Chondrocyte (in vitro differentiated cells): Measurements from ENCODE around the gene STX11. TPM values are rescaled to one million over a fixed set of nuclear protein-coding genes. Genes with fewer than 3 reads are reported as not detected.

Experiments used
- DNase-seq: peaks from one replicate; pipeline ENCODE4 v3.0.0; 2021; ENCODE audit warnings: mixed read lengths, low spot score
- H3K27ac Mint-ChIP-seq: one replicate; pipeline ENCODE4 v1.8.0; 2021; ENCODE audit warnings: mild to moderate bottlenecking, moderate library complexity, mixed read lengths; ENCODE audit not compliant: unreplicated experiment
- H3K27me3 Mint-ChIP-seq: 2 replicates; pipeline ENCODE4 v1.8.0; 2021; ENCODE audit warnings: low read depth, mixed read lengths
- H3K36me3 Mint-ChIP-seq: 2 replicates; pipeline ENCODE4 v1.8.0; 2021; ENCODE audit warnings: low read depth, mixed read lengths
- H3K4me1 Mint-ChIP-seq: 2 replicates; pipeline ENCODE4 v1.8.0; 2021; ENCODE audit warnings: low read depth, mild to moderate bottlenecking, mixed read lengths
- H3K4me3 Mint-ChIP-seq: one replicate; pipeline ENCODE4 v1.8.0; 2021; ENCODE audit warnings: mild to moderate bottlenecking, moderate library complexity, mixed read lengths; ENCODE audit not compliant: unreplicated experiment
- H3K9me3 Mint-ChIP-seq: 2 replicates; pipeline ENCODE4 v1.8.0; 2021; ENCODE audit warnings: low read depth, mixed read lengths
- total RNA-seq: library from RNA; stranded (reverse); gene quantifications from 3 replicates; pipeline ENCODE4 v1.2.1, GENCODE V29; 2021
- TF ChIP-seq, protein P1 (sequence below): fragments of 200-600 bp; sonication (generic); IDR thresholded peaks from 2 replicates; pipeline ENCODE4 v1.5.0; 2021; ENCODE audit warnings: antibody characterized with exemption, mild to moderate bottlenecking, moderate library complexity

STX11 gene
- total RNA-seq, 1 donor from 2014 or later: 3.1 TPM

DNA sequence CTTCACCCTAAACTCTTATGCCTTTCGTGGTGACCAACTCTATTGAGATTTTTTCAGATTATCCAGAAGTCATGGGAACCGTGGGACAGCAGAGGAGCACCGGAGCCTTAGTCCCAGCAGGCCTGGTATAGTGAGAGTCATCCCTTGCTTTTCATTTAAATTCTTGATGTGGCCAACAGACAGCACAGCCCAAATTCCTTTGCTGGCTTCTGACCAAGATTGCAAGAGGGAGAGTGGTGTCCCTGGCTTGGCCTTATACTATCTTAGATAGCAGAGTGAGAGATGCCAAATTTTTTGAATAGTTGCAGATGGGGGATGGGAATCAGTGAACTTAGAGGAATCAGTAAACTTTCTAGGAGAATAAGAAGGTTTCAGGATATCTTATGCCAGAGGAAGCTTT lies 7.8 kb downstream of the STX11 start:
- Mint-ChIP-seq H3K36me3 (peaks cover 2% of the 10 kb centered on the region), H3K9me3 (no peaks in the 10 kb centered on the region), H3K4me3 (no peak overlapping the region), H3K27ac (peak overlapping the region; percentile 79), H3K4me1 (peaks cover 27% of the 10 kb centered on the region), H3K27me3 (no peaks in the 10 kb centered on the region)
- TF ChIP-seq, protein P1, sequence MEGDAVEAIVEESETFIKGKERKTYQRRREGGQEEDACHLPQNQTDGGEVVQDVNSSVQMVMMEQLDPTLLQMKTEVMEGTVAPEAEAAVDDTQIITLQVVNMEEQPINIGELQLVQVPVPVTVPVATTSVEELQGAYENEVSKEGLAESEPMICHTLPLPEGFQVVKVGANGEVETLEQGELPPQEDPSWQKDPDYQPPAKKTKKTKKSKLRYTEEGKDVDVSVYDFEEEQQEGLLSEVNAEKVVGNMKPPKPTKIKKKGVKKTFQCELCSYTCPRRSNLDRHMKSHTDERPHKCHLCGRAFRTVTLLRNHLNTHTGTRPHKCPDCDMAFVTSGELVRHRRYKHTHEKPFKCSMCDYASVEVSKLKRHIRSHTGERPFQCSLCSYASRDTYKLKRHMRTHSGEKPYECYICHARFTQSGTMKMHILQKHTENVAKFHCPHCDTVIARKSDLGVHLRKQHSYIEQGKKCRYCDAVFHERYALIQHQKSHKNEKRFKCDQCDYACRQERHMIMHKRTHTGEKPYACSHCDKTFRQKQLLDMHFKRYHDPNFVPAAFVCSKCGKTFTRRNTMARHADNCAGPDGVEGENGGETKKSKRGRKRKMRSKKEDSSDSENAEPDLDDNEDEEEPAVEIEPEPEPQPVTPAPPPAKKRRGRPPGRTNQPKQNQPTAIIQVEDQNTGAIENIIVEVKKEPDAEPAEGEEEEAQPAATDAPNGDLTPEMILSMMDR: no peak
- DNase-seq: no peak

DNA sequence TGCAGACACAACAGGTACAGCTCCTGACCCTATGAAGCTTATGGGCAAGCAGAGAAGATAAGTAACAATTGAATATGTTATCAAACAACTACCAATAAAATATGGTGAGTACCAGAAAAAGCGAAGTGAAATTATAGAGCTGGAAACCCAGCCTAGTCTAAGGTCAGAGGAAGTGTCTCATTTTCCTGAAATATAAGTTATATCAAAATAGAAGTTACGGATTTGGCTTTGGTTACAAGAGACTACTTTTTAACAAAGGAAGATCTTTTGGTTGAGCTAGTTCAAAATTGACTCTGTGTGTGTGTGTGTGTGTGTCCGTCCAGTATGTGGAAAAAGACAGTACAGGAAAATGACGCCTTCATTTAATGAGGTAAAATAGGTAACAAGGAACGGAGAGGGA lies 8.9 kb downstream of the STX11 start:
- no peak for DNase-seq

DNA sequence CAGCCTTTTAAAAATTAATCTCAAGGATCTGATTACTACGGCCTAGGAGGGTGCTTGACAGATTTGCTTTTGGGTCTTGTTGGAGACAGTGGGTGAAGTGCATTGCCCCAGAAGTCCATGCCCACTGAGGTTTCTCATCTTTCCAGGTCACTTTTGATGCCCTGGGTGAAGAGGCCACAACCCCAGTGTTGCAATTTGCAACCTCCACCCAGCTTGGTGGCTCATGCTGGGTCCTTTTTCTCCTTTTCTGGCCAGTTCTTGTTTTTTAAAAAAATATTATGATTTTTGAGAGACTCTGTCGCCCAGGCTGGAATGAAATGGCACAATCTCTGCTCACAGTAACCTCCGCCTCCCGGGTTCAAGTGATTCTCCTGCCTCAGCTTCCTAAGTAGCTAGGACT lies 9.4 kb downstream of the STX11 start:
- DNase-seq: no peak
- Mint-ChIP-seq H3K9me3 (no peaks in the 10 kb centered on the region), H3K27me3 (no peaks in the 10 kb centered on the region), H3K27ac (no peak overlapping the region), H3K4me3 (no peak overlapping the region), H3K36me3 (no peaks in the 10 kb centered on the region), H3K4me1 (peaks cover 27% of the 10 kb centered on the region)
- TF ChIP-seq, protein P1: no peak

More for the DNA sequence above, 8.9 kb downstream of the STX11 start:
- Mint-ChIP-seq H3K27me3 (no peaks in the 10 kb centered on the region), H3K9me3 (no peaks in the 10 kb centered on the region), H3K27ac (no peak overlapping the region), H3K4me1 (peaks cover 27% of the 10 kb centered on the region), H3K36me3 (no peaks in the 10 kb centered on the region), H3K4me3 (no peak overlapping the region)
- TF ChIP-seq, protein P1: no peak

DNA sequence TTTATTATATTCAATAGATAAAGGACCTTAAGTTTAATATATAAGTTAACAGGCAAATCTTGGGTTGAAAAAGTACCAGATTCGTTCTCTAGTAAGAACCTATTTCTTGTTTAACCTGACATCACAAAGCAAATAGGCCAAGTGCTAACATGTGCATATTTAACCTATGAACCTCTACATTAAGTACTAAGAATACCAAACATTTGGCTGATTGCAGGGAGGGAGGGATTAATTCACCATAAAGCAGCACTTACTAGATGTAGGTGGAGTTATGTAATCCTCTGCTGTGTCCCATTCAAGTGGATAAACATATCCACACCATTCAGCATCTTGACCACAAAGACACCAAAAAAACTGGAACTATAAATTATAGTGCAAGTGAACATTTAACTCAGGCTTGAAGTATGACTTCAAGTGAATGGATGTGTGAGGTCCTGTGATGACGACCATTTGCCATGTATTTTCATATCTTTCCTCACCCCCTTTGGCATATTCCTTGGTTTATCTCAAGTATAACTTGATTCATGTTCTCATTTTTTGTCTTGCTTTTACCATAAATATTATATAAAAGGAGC lies 10.2 kb downstream of the STX11 start:
- Mint-ChIP-seq H3K27ac (no peak overlapping the region), H3K4me3 (no peak overlapping the region), H3K36me3 (no peaks in the 10 kb centered on the region), H3K27me3 (no peaks in the 10 kb centered on the region), H3K4me1 (peaks cover 27% of the 10 kb centered on the region), H3K9me3 (no peaks in the 10 kb centered on the region)
- DNase-seq: no peak
- TF ChIP-seq, protein P1: no peak

DNA sequence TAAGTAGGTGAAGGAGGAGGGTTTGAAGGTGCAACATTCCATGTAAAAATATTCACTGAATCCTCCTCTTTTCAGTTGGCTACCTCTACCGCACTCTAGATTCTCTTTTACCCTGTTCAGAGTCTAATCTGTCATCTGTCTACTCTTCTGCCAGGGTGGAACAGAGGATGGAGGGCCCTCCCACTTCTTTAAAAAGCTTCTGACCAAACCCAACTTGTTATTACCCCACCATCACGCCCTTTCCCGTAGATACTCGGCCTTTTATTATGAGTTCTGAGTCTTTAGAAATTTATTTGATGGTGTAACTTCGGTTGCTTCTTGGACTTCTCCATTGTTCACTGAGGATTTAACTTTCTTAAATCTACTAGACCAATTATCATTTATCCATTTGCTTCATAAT lies 11.7 kb downstream of the STX11 start:
- H3K36me3 Mint-ChIP-seq: peaks cover 1% of the 10 kb centered on the region
- H3K4me3 Mint-ChIP-seq: no peak overlapping the region
- H3K9me3 Mint-ChIP-seq: no peaks in the 10 kb centered on the region
- DNase-seq: no peak
- H3K4me1 Mint-ChIP-seq: peaks cover 25% of the 10 kb centered on the region
- TF ChIP-seq, protein P1: no peak
- no peak overlapping the region for H3K27ac Mint-ChIP-seq
- no peaks in the 10 kb centered on the region for H3K27me3 Mint-ChIP-seq
